Muscle layer of colon (tissue), 2 donors: ENCODE measurements around the gene LRRC75A.

Experiments used
- H3K27ac ChIP-seq: one replicate; pipeline ENCODE4 v1.7.0; 2013; ENCODE audit warnings: low read depth, mild to moderate bottlenecking, low read length, moderate library complexity
- H3K27me3 ChIP-seq, 2 donors: one replicate each; pipeline ENCODE4 v1.7.0; 2013; ENCODE audit warnings: low read length in 2 of 2, mild to moderate bottlenecking in 2 of 2; ENCODE audit not compliant: insufficient read depth in 2 of 2, control insufficient read depth in 1 of 2
- H3K36me3 ChIP-seq: one replicate; pipeline ENCODE4 v1.7.0; 2013; ENCODE audit warnings: mild to moderate bottlenecking, low read length; ENCODE audit not compliant: insufficient read depth
- H3K4me1 ChIP-seq: one replicate; pipeline ENCODE4 v1.7.0; 2013; ENCODE audit warnings: mild to moderate bottlenecking, low read length; ENCODE audit not compliant: insufficient read depth
- H3K4me3 ChIP-seq, 2 donors: one replicate each; pipeline ENCODE4 v1.7.0; 2013; ENCODE audit warnings: low read length in 2 of 2, low read depth in 1 of 2, mild to moderate bottlenecking in 1 of 2, moderate library complexity in 1 of 2
- H3K9ac ChIP-seq: one replicate; pipeline ENCODE4 v1.7.0; 2013; ENCODE audit warnings: low read length
- H3K9me3 ChIP-seq: one replicate; pipeline ENCODE4 v1.7.0; 2013; ENCODE audit warnings: mild to moderate bottlenecking, low read length
- donor health status: abdominal sarcoma.
- donor health status: Adenocarcinoma of cecum.

Gene LRRC75A

DNA sequence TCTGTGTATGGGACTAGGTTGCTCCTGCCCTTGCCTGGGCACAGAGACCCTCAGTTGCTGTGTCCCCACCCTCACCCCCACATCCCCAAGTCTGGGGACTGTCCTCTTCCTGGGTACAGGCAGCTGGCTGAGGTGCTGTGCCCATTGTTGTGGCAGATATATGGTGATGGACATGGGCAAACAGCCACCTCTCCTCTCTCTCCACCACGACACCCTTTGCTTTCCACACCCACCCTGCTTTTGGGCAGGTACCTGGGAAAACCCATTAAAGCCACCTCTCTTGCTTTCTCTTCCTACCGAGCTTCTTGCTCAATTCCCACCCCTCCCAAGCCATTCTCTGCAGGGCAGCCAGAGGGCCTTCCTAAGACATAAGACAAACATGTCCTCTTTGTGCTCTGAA lies 54.9 kb downstream of the LRRC75A start:
- Histone ChIP-seq H3K4me3 (no peak overlapping the region), H3K27ac (no peak overlapping the region), H3K4me1 (peaks cover 27% of the 10 kb centered on the region), H3K27me3 (no peaks in the 10 kb centered on the region), H3K36me3 (peaks cover 20% of the 10 kb centered on the region), H3K9me3 (no peaks in the 10 kb centered on the region), H3K9ac (no peak overlapping the region)

DNA sequence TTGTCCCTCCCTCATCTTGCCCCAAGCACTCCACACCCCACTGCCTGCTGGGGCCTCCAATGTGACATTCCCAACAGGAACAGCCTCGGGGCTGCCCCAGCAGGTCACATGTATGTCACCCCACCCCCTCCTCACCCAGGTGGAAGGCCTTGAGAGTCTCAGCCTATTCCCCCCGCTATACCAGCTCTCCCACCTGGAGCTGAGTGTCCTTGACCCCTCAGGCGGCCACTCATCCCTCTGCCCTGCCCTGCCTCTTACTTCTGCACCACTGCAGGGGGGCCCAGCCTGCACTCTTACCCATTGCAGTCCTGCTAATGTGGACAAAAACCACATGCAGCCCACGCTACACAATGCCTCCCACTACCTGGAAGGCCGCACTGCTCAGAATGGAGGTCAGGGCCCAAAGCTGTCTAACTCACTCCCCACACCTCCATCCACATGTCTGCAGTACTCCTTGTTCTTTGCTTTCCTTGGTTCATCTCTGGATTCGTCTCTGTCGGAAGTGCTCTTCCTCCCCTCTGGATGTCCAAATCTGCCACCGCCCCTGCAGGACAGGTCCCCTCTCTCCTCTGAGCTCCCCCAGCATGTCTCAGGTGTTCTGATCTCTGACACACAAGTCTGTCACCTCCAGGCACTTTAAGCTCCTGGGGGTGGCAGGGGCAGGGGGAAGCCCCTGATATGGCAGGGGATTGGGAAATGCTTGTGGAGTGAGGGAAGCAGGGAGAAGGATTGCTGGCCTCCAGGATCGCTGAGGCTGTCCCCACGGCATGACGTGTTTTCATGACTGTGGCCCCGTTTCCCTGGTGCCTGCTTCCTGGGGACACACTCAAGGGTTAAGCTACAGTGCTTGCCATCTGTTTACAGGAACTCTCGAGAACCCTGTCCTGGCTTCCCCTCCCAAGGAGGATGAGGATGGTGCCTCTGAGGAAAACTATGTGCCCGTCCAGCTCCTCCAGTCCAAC lies 55.8 kb downstream of the LRRC75A start:
- H3K9ac ChIP-seq = no peak overlapping the region
- H3K36me3 ChIP-seq = peaks cover 11% of the 10 kb centered on the region
- no peaks in the 10 kb centered on the region for H3K27me3 ChIP-seq
- H3K27ac ChIP-seq = no peak overlapping the region
- no peak overlapping the region for H3K4me3 ChIP-seq
- H3K4me1 ChIP-seq = peaks cover 18% of the 10 kb centered on the region
- H3K9me3 ChIP-seq = no peaks in the 10 kb centered on the region

DNA sequence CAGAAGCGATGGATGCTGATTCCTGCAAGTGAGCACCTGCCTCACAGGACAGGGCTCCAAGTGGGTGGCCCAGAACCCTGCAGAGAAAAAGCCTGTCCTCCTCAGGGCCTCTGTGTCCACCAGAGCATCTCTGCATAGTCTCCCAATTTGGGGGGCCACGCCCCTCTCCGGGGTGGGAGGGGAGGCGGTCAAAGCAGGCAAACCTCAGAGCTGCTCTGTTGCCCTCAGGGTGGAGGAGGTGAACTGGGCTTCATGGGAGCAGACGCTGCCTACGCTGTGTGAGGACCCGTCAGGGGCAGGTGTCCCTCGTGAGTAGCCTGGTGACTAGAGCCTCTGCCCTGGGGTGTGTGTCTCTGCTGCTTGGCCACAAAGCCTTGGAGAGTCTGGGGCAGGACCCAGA lies 57.3 kb downstream of the LRRC75A start:
- H3K27me3 ChIP-seq = no peaks in the 10 kb centered on the region
- no peaks in the 10 kb centered on the region for H3K36me3 ChIP-seq
- H3K27ac ChIP-seq = no peak overlapping the region
- no peak overlapping the region for H3K9ac ChIP-seq
- peaks cover 5% of the 10 kb centered on the region for H3K4me1 ChIP-seq
- H3K4me3 ChIP-seq = no peak overlapping the region
- H3K9me3 ChIP-seq = no peaks in the 10 kb centered on the region

DNA sequence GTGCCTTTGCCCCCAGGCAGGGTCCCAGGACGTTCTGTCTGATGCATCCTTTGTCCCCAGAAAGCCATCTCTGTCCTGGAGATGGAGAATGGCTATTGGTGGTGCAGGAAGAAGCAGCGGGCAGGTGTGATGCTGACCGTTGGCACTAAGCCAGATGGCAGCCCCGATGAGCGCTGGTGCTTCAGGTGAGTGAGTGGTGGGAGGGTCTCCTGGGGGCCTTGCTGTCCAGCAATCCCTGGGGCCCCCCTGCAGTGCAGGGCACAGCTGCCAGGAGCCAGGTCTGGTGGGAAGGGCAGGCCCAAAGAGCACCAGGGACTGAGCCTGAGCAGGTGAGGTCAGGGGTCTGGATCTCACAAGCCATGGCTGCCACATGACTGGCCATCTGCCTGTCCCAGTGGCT lies 58.5 kb downstream of the LRRC75A start:
- Histone ChIP-seq H3K27ac (no peak overlapping the region), H3K9me3 (no peaks in the 10 kb centered on the region), H3K9ac (no peak overlapping the region), H3K27me3 (no peaks in the 10 kb centered on the region), H3K4me1 (peaks cover 6% of the 10 kb centered on the region), H3K36me3 (no peaks in the 10 kb centered on the region), H3K4me3 (no peak overlapping the region)

DNA sequence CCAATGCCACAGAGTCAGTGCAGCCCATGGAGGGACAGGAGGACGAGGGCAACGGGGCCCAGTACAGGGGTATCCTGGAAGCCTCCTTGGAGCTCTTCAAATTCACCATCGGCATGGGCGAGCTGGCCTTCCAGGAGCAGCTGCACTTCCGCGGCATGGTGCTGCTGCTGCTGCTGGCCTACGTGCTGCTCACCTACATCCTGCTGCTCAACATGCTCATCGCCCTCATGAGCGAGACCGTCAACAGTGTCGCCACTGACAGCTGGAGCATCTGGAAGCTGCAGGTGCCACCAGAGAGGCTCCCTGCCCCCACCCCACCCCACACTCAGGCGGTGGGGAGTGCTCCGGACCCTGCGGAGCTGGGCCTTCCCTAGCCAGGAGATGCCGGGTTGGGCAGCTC lies 60.0 kb downstream of the LRRC75A start:
- Histone ChIP-seq H3K4me3 (no peak overlapping the region), H3K9me3 (no peaks in the 10 kb centered on the region), H3K9ac (no peak overlapping the region), H3K4me1 (peaks cover 8% of the 10 kb centered on the region), H3K27me3 (no peaks in the 10 kb centered on the region), H3K36me3 (peaks cover 2% of the 10 kb centered on the region), H3K27ac (no peak overlapping the region)

DNA sequence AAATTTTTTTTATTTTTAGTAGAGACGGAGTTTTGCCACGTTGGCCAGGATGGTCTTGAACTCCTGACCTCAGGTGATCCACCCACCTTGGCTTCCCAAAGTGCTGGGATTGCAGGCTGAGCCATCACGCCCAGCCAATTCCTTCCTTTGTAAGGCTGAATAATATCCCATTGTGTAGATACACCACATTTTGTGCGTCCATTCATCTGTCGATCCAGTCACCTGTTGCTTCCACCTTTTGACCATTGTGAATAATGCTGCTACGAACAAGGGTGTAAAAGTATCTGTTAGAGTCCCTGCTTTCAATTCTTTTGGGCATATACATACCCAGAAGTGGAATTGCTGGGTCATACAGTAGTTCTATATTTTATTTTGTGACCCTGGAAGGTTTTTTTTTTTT lies 61.3 kb downstream of the LRRC75A start:
- H3K27ac ChIP-seq = no peak overlapping the region
- no peaks in the 10 kb centered on the region for H3K27me3 ChIP-seq
- H3K4me3 ChIP-seq = no peak overlapping the region
- peaks cover 6% of the 10 kb centered on the region for H3K36me3 ChIP-seq
- no peaks in the 10 kb centered on the region for H3K9me3 ChIP-seq
- peaks cover 8% of the 10 kb centered on the region for H3K4me1 ChIP-seq
- H3K9ac ChIP-seq = no peak overlapping the region

DNA sequence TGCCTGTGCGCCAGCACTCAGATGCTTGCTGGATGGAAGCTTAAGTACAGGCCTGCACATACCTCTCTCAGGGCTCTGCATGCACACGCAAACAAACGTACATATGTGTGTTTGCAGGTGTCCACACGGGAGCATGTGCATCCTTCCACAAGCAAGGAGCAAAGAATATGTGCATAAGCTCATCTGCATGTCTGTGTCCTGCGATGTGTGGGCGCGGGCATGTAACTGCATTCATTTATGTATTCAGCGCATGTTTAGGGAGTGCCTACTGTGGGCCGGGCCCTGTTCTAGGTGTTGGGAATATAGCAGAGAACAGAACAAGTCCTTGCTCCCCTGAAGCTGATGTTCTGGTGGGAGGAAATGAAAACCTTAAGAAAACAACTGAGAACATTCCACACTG lies 62.9 kb downstream of the LRRC75A start:
- Histone ChIP-seq H3K27ac (no peak overlapping the region), H3K4me3 (no peak overlapping the region), H3K9me3 (no peaks in the 10 kb centered on the region), H3K4me1 (peaks cover 8% of the 10 kb centered on the region), H3K9ac (no peak overlapping the region), H3K36me3 (peaks cover 6% of the 10 kb centered on the region), H3K27me3 (no peaks in the 10 kb centered on the region)

DNA sequence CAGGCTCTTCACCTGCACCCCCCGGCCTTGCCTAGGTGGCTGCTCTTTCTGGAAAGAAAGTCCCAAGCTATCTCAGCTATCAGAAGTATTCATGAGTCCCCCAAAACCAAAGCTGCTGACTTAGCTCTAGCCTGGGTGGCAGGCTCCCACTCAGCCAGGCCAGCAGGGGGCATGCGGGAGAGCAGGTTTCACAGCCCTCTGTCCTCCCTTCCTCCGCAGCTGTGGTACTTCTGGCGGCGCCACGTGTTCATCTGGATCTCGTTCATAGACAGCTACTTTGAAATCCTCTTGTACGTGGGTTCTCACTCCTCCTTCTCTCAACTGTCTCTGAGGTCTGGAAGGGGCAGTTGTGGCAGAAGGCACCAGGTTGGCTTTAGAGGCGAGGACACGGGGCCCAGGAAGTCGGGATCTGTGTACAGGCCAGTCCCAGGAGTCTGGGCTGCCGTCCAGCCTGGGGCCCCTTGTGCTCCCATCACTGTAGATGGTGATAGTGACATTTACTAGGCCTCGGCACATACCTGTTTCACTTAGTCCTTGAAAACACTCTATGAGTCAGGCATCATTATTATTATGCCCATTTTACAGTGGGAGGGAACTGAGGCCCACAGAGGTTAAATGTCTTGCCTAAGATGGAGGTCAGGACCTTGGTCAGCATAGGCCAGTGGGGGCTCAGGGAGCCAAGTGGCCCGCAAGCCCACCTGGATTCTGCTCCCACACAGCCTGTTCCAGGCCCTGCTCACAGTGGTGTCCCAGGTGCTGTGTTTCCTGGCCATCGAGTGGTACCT lies 63.7 kb downstream of the LRRC75A start:
- no peak overlapping the region for H3K4me3 ChIP-seq
- H3K36me3 ChIP-seq = peaks cover 6% of the 10 kb centered on the region
- H3K27ac ChIP-seq = no peak overlapping the region
- no peak overlapping the region for H3K9ac ChIP-seq
- H3K9me3 ChIP-seq = no peaks in the 10 kb centered on the region
- peaks cover 8% of the 10 kb centered on the region for H3K4me1 ChIP-seq
- H3K27me3 ChIP-seq = no peaks in the 10 kb centered on the region

DNA sequence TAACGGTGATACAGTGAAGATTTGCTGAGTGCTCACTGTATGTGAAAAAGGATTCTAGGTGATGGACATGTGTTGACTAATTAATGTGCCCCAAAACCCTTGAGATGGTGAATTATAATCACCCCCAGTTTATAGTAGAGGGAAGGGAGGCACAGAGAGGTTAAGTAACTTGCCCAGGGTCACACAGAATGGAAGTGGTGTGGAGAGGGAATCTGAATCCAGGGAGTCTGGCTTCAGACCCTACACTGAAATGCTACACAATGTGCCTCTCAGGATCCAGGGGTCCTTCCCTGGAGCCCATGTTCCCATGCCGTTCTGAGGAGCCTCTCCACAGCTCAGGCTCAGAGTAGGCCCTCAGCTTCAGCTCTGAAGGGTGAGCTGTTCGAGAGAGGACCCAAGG lies 65.0 kb downstream of the LRRC75A start:
- Histone ChIP-seq H3K36me3 (peaks cover 6% of the 10 kb centered on the region), H3K27ac (no peak overlapping the region), H3K27me3 (no peaks in the 10 kb centered on the region), H3K4me3 (no peak overlapping the region), H3K9ac (no peak overlapping the region), H3K4me1 (peaks cover 8% of the 10 kb centered on the region), H3K9me3 (no peaks in the 10 kb centered on the region)

DNA sequence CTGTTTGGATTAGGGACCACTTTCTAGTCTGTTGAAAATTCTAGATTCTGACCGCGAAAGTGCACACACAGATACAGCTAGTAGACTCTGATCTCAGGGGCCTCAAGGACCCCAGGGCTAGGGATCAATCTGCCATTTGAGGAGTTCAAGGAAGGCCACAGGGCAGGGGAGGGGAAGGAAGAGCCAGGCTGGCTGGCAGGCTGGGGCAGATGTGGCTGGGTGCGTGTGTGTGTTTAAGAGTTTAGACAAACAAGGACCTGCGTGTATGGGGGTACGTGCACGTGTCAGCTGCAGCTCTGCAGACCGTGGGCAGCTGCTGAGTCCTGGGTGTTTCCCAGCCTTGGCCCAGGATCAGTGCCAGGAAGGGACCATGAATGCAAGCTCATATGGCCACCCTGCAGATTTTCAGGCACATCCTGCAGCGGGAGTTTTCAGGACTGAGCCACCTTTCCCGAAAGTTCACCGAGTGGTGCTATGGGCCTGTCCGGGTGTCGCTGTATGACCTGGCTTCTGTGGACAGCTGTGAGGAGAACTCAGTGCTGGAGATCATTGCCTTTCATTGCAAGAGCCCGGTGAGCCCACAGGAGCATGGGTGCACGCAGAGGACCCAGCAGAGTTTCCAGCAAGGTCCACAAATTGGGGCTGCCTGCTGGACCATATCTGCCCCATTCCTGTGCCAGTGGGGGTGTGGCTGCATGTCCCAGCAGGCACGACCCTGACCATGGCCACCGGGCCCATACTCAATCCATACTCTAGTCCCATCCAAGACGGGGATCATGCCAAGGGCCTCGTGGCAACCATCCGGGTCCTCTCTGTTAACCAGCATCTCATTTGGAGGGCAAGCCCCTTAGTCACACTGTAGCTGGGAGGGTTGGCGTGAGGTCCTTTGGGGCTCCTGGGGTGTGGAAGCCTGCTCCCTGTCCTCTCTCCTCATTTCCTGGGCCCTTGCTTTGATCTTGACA lies 66.0 kb downstream of the LRRC75A start:
- Histone ChIP-seq H3K27ac (no peak overlapping the region), H3K4me3 (no peak overlapping the region), H3K27me3 (no peaks in the 10 kb centered on the region), H3K4me1 (peaks cover 8% of the 10 kb centered on the region), H3K9me3 (no peaks in the 10 kb centered on the region), H3K36me3 (peaks cover 6% of the 10 kb centered on the region), H3K9ac (no peak overlapping the region)

DNA sequence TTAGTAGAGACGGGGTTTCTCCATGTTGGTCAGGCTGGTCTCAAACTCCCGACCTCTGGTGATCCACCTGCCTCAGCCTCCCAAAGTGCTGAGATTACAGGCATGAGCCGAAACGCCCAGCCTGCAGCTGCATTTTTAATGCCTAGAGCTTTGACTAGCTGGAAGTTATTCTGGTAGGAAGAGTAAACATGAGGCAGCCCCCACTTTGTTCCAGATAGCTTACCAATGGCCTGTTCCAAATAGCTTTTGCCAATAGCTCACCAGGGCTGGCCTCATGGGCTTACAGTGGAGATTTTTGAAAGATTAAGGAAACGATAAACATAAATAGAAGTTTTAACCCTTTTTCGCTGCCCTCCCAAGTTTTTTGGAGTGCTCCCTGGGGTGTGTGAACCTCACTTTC lies 66.8 kb downstream of the LRRC75A start:
- Histone ChIP-seq H3K4me1 (peaks cover 8% of the 10 kb centered on the region), H3K9me3 (no peaks in the 10 kb centered on the region), H3K27ac (no peak overlapping the region), H3K36me3 (peaks cover 6% of the 10 kb centered on the region), H3K9ac (no peak overlapping the region), H3K27me3 (no peaks in the 10 kb centered on the region), H3K4me3 (no peak overlapping the region)
